GM23338 (cell line): ENCODE results near the gene IGF1R. TPM values are rescaled to one million over a fixed set of nuclear protein-coding genes. Genes with fewer than 3 reads are reported as not detected.
A peak's percentile ranks its signal among the peaks of the same experiment; 100 is the strongest.

ENCODE experiments used
- ATAC-seq: fragments of 200-7000 bp; cut with Tn5 transposase; 3 replicates; pipeline ENCODE4 v1.9.1; 2020
- DNase-seq: peaks from one replicate; pipeline ENCODE4 v3.0.0-alpha.2; 2015; ENCODE audit warnings: low spot score
- H2AFZ ChIP-seq: fragments of 200-600 bp; sonication (generic); 2 replicates; pipeline ENCODE4 v1.8.0; 2016; ENCODE audit warnings: antibody characterized with exemption, mild to moderate bottlenecking, moderate library complexity
- H3F3A ChIP-seq: fragments of 200-600 bp; sonication (generic); replicated peaks from 2 replicates; pipeline ENCODE4 v1.8.0; 2017; ENCODE audit warnings: antibody characterized with exemption, mixed run types, low read depth
- H3K27ac ChIP-seq: fragments of 200-600 bp; sonication (generic); 2 replicates; pipeline ENCODE4 v1.6.1; 2016; ENCODE audit warnings: low read depth
- H3K27me3 ChIP-seq: fragments of 200-600 bp; sonication (generic); 2 replicates; pipeline ENCODE4 v1.8.0; 2016; ENCODE audit warnings: mild to moderate bottlenecking, mixed run types, moderate library complexity; ENCODE audit not compliant: insufficient read depth
- H3K36me3 ChIP-seq: fragments of 200-600 bp; sonication (generic); 2 replicates; pipeline ENCODE4 v1.8.0; 2016; ENCODE audit warnings: mild to moderate bottlenecking; ENCODE audit not compliant: insufficient read depth
- H3K4me1 ChIP-seq: fragments of 200-600 bp; sonication (generic); 2 replicates; pipeline ENCODE4 v1.8.0; 2016; ENCODE audit warnings: mild to moderate bottlenecking, moderate library complexity; ENCODE audit not compliant: insufficient read depth
- H3K4me2 ChIP-seq: fragments of 200-600 bp; sonication (generic); 2 replicates; pipeline ENCODE4 v1.7.1; 2017; ENCODE audit warnings: mixed run types
- H3K4me3 ChIP-seq: fragments of 200-600 bp; sonication (generic); 2 replicates; pipeline ENCODE4 v1.6.1; 2016; ENCODE audit warnings: mixed run types
- H3K79me2 ChIP-seq: fragments of 200-600 bp; sonication (generic); replicated peaks from 2 replicates; pipeline ENCODE4 v1.8.0; 2017; ENCODE audit warnings: mild to moderate bottlenecking; ENCODE audit not compliant: insufficient read depth
- H3K9me2 ChIP-seq: fragments of 200-600 bp; sonication (generic); 2 replicates; pipeline ENCODE4 v1.8.0; 2017; ENCODE audit not compliant: insufficient read depth
- H4K20me1 ChIP-seq: fragments of 200-600 bp; sonication (generic); replicated peaks from 2 replicates; pipeline ENCODE4 v1.8.0; 2017; ENCODE audit warnings: mild to moderate bottlenecking; ENCODE audit not compliant: insufficient read depth
- H3K27ac Mint-ChIP-seq: 2 replicates; pipeline ENCODE4 v1.8.0; 2020; ENCODE audit warnings: inconsistent platforms, mild to moderate bottlenecking, moderate library complexity, mixed read lengths
- H3K27me3 Mint-ChIP-seq: 3 replicates; pipeline ENCODE4 v1.8.0; 2022; ENCODE audit warnings: low read depth, mild to moderate bottlenecking, moderate library complexity, mixed read lengths, inconsistent platforms; ENCODE audit not compliant: insufficient read depth, poor library complexity
- H3K36me3 Mint-ChIP-seq: 3 replicates; pipeline ENCODE4 v1.8.0; 2021; ENCODE audit warnings: low read depth, mild to moderate bottlenecking, inconsistent platforms, moderate library complexity, mixed read lengths
- H3K4me1 Mint-ChIP-seq: 3 replicates; pipeline ENCODE4 v1.8.0; 2020; ENCODE audit warnings: mild to moderate bottlenecking, inconsistent platforms, mixed read lengths
- H3K4me3 Mint-ChIP-seq: 3 replicates; pipeline ENCODE4 v1.8.0; 2021; ENCODE audit warnings: moderate library complexity, mild to moderate bottlenecking, inconsistent platforms, mixed read lengths
- H3K9me3 Mint-ChIP-seq: 3 replicates; pipeline ENCODE4 v1.8.0; 2020; ENCODE audit warnings: moderate library complexity, mild to moderate bottlenecking, inconsistent platforms, mixed read lengths
- CTCF ChIP-seq, 2 experiments: fragments of 200-600 bp in 1 of 2; sonication (generic) in 1 of 2; conservative IDR thresholded peaks; 2 replicates each; pipeline versions ENCODE4 v1.5.1 to v1.6.1; 2016 to 2017; ENCODE audit warnings: antibody characterized with exemption in 2 of 2, low read depth in 2 of 2, mild to moderate bottlenecking in 2 of 2, moderate library complexity in 1 of 2
- EZH2 ChIP-seq: fragments of 200-600 bp; sonication (generic); IDR thresholded peaks from one replicate; pipeline ENCODE4 v1.8.0; 2017; ENCODE audit warnings: antibody characterized with exemption, mild to moderate bottlenecking, low read depth; ENCODE audit not compliant: unreplicated experiment
- EZH2phosphoT487 ChIP-seq: fragments of 200-600 bp; sonication (generic); IDR thresholded peaks from one replicate; pipeline ENCODE4 v1.8.1; 2018; ENCODE audit warnings: antibody characterized with exemption; ENCODE audit not compliant: unreplicated experiment
- JUNB ChIP-seq: IDR thresholded peaks from one replicate; pipeline ENCODE4 v1.6.1; 2016; ENCODE audit warnings: antibody characterized with exemption; ENCODE audit not compliant: unreplicated experiment
- NANOG ChIP-seq: IDR thresholded peaks from 2 replicates; pipeline ENCODE4 v1.6.1; 2016; ENCODE audit warnings: antibody characterized with exemption, borderline replicate concordance
- STAT1 ChIP-seq: IDR thresholded peaks from one replicate; pipeline ENCODE4 v1.6.1; 2016; ENCODE audit warnings: antibody characterized with exemption; ENCODE audit not compliant: unreplicated experiment
- ZNF462 ChIP-seq: fragments of 250-450 bp; sonication (Bioruptor Pico); IDR thresholded peaks from 2 replicates; pipeline ENCODE4 v1.5.0; 2020; ENCODE audit warnings: mild to moderate bottlenecking, moderate library complexity
- polyA plus RNA-seq: library from polyadenylated mRNA; unstranded; fragments of >200 nt; fragmentation: Nextera tagmentation; extraction: Ambion mirVana; gene quantifications from 2 replicates; pipeline ENCODE4 v1.2.1, GENCODE V29; 2016
- total RNA-seq: library from RNA; depleted of rRNA; stranded (reverse); fragments of >200 nt; shearing (Covaris generic); gene quantifications from 2 replicates; pipeline ENCODE4 v1.2.3, GENCODE V29; 2014

The IGF1R gene
- total and polyA plus RNA-seq, 2 experiments from 2014 or later, result 20.4 to 92.2 TPM

GRCh38 chr15:98657721-98658120 is 9.4 kb downstream of the IGF1R start:
- DNase-seq (no peak), ATAC-seq (no peak)
- Mint-ChIP-seq H3K4me1 (peaks cover 86% of the 10 kb centered on the region), H3K4me3 (no peak overlapping the region), H3K27me3 (peaks cover 1% of the 10 kb centered on the region), H3K9me3 (no peaks in the 10 kb centered on the region), H3K36me3 (peaks cover 3% of the 10 kb centered on the region; the same call in 1 of the 3 replicates), H3K27ac (no peak overlapping the region; the same call in 1 of the 2 replicates)
- Histone ChIP-seq H3K79me2 (peaks cover 100% of the 10 kb centered on the region), H3K36me3 (no peaks in the 10 kb centered on the region), H3K27me3 (no peaks in the 10 kb centered on the region), H2AFZ (no peak overlapping the region), H3K4me2 (0 out of 2 replicates have a peak overlapping the region, but pooled peaks have one; percentile 7), H3F3A (no peaks in the 10 kb centered on the region), H4K20me1 (peaks cover 76% of the 10 kb centered on the region), H3K27ac (peak overlapping the region; percentile 59; the same call in 1 of the 2 replicates), H3K4me3 (no peak overlapping the region), H3K9me2 (no peaks in the 10 kb centered on the region), H3K4me1 (peaks cover 73% of the 10 kb centered on the region)
- TF ChIP-seq NANOG (no peak), EZH2phosphoT487 (no peak)

GRCh38 chr15:98658831-98659699 is 10.7 kb downstream of the IGF1R start:
- no peak overlapping the region for H2AFZ ChIP-seq
- DNase-seq (peak; percentile 63), ATAC-seq (peak; percentile 50)
- no peak overlapping the region; the same call in 1 of the 2 replicates for H3K4me3 ChIP-seq
- H3K4me2 ChIP-seq, result peak overlapping the region; percentile 64; the same call in 1 of the 2 replicates
- H3K4me1 ChIP-seq, result peaks cover 73% of the 10 kb centered on the region
- H3K27ac Mint-ChIP-seq, result no peak overlapping the region
- peaks cover 100% of the 10 kb centered on the region for H3K79me2 ChIP-seq
- TF ChIP-seq CTCF (conservative IDR thresholded peaks at IDR 0.05; ENCODE audit: low read depth in 2 of 2) (peak; percentile 84 to 94), STAT1 (no peak), EZH2 (no peak)
- H3K36me3 Mint-ChIP-seq, result peaks cover 3% of the 10 kb centered on the region; the same call in 1 of the 3 replicates
- H3K27me3 ChIP-seq, result no peaks in the 10 kb centered on the region
- no peak overlapping the region for H3K27ac ChIP-seq
- peaks cover 91% of the 10 kb centered on the region for H3K4me1 Mint-ChIP-seq
- no peaks in the 10 kb centered on the region for H3K36me3 ChIP-seq
- no peak overlapping the region for H3K4me3 Mint-ChIP-seq
- H3F3A ChIP-seq, result no peaks in the 10 kb centered on the region
- peaks cover 71% of the 10 kb centered on the region for H4K20me1 ChIP-seq
- H3K9me3 Mint-ChIP-seq, result no peaks in the 10 kb centered on the region
- H3K9me2 ChIP-seq, result no peaks in the 10 kb centered on the region
- peaks cover 7% of the 10 kb centered on the region for H3K27me3 Mint-ChIP-seq

GRCh38 chr15:98660055-98660454 is 11.7 kb downstream of the IGF1R start:
- DNase-seq (no peak), ATAC-seq (no peak)
- H3K27ac ChIP-seq, result no peak overlapping the region
- Mint-ChIP-seq H3K27me3 (peaks cover 9% of the 10 kb centered on the region), H3K4me3 (no peak overlapping the region), H3K9me3 (no peaks in the 10 kb centered on the region), H3K4me1 (peaks cover 85% of the 10 kb centered on the region), H3K36me3 (peaks cover 3% of the 10 kb centered on the region; the same call in 1 of the 3 replicates), H3K27ac (no peak overlapping the region)
- peaks cover 61% of the 10 kb centered on the region for H4K20me1 ChIP-seq
- H3K79me2 ChIP-seq, result peaks cover 100% of the 10 kb centered on the region
- H3K36me3 ChIP-seq, result no peaks in the 10 kb centered on the region
- H3K9me2 ChIP-seq, result no peaks in the 10 kb centered on the region
- H3F3A ChIP-seq, result no peaks in the 10 kb centered on the region
- H2AFZ ChIP-seq, result no peak overlapping the region
- H3K4me3 ChIP-seq, result no peak overlapping the region
- no peaks in the 10 kb centered on the region for H3K27me3 ChIP-seq
- peaks cover 68% of the 10 kb centered on the region for H3K4me1 ChIP-seq
- peak overlapping the region; percentile 64 for H3K4me2 ChIP-seq
- TF ChIP-seq EZH2phosphoT487 (no peak), ZNF462 (CRISPR knock-in tag) (no peak), JUNB (no peak)
